Mesothelial cell of epicardium (in vitro differentiated cells): ENCODE measurements around the gene TMEM196. TPM values are rescaled to one million over a fixed set of nuclear protein-coding genes. Genes with fewer than 3 reads are reported as not detected.

Experiments used
- DNase-seq, 2 experiments: peaks; one replicate each; pipeline ENCODE4 v3.0.0; 2021; ENCODE audit warnings: low spot score in 2 of 2; ENCODE audit not compliant: unreplicated experiment in 2 of 2
- H3K27ac Mint-ChIP-seq: 2 replicates; pipeline ENCODE4 v1.8.0; 2021; ENCODE audit warnings: mixed read lengths
- H3K27me3 Mint-ChIP-seq: 2 replicates; pipeline ENCODE4 v1.8.0; 2021; ENCODE audit warnings: low read depth, mixed read lengths
- H3K36me3 Mint-ChIP-seq: 2 replicates; pipeline ENCODE4 v1.8.0; 2021; ENCODE audit warnings: mixed read lengths
- H3K4me1 Mint-ChIP-seq: 2 replicates; pipeline ENCODE4 v1.8.0; 2021; ENCODE audit warnings: mixed read lengths
- H3K4me3 Mint-ChIP-seq: 2 replicates; pipeline ENCODE4 v1.8.0; 2021; ENCODE audit warnings: mild to moderate bottlenecking, moderate library complexity, mixed read lengths
- H3K9me3 Mint-ChIP-seq: 2 replicates; pipeline ENCODE4 v1.8.0; 2021; ENCODE audit warnings: mixed read lengths
- CTCF ChIP-seq: fragments of 200-600 bp; sonication (generic); IDR thresholded peaks from one replicate; pipeline ENCODE4 v1.5.0; 2021; ENCODE audit warnings: antibody characterized with exemption; ENCODE audit not compliant: unreplicated experiment
- microRNA-seq: library from miRNA; unstranded; fragments of <30 nt; microRNA quantifications from one replicate; pipeline ENCODE4 v1.2.0, GENCODE V29; 2021; ENCODE audit warnings: inconsistent platforms, mixed read lengths
- total RNA-seq: library from RNA; stranded (reverse); gene quantifications from 3 replicates; pipeline ENCODE4 v1.2.1, GENCODE V29; 2021

TMEM196 gene
- total RNA-seq, 1 donor from 2014 or later = not detected

- Mint-ChIP-seq H3K4me3 (no peak overlapping the region), H3K27me3 (no peaks in the 10 kb centered on the region), H3K27ac (no peak overlapping the region), H3K4me1 (peaks cover 25% of the 10 kb centered on the region), H3K36me3 (no peaks in the 10 kb centered on the region), H3K9me3 (peaks cover under 1% of the 10 kb centered on the region)
- no peak for DNase-seq
- no peak for TF ChIP-seq CTCF
These were observed 96.2 kb downstream of the TMEM196 start for GRCh38 chr7:19677180-19677579.

GRCh38 chr7:19675816-19676215 lies 97.6 kb downstream of the TMEM196 start:
- Mint-ChIP-seq H3K27ac (no peak overlapping the region), H3K27me3 (no peaks in the 10 kb centered on the region), H3K4me3 (no peak overlapping the region), H3K36me3 (no peaks in the 10 kb centered on the region), H3K9me3 (no peaks in the 10 kb centered on the region), H3K4me1 (peaks cover 16% of the 10 kb centered on the region)
- no peak for TF ChIP-seq CTCF
- no peak for DNase-seq

- Mint-ChIP-seq H3K36me3 (no peaks in the 10 kb centered on the region), H3K27ac (no peak overlapping the region), H3K27me3 (peaks cover 3% of the 10 kb centered on the region), H3K4me3 (no peak overlapping the region), H3K4me1 (peaks cover 6% of the 10 kb centered on the region), H3K9me3 (no peaks in the 10 kb centered on the region)
- no peak for DNase-seq
- no peak for TF ChIP-seq CTCF
These were observed 99.0 kb downstream of the TMEM196 start for GRCh38 chr7:19674266-19674960.

GRCh38 chr7:19670806-19671205 lies 102.6 kb downstream of the TMEM196 start:
- H3K4me1 Mint-ChIP-seq = no peaks in the 10 kb centered on the region
- no peaks in the 10 kb centered on the region for H3K9me3 Mint-ChIP-seq
- no peak for DNase-seq

More at GRCh38 chr7:19670806-19671205, 102.6 kb downstream of the TMEM196 start:
- no peak for TF ChIP-seq CTCF
- Mint-ChIP-seq H3K4me3 (no peak overlapping the region), H3K27ac (no peak overlapping the region), H3K36me3 (no peaks in the 10 kb centered on the region), H3K27me3 (peaks cover 12% of the 10 kb centered on the region)

Small RNAs within 50 kb of the gene (microRNA-seq; reads per million reads assigned to microRNA genes)
- gene MIR3146 = not detected

Other genes with a start within 250 kb of the TMEM196 start
- gene POLR1F, start 64.6 kb downstream of the TMEM196 start, total RNA-seq = 13.9 to 17.6 TPM (median 16.3 TPM) in 3 replicates